ENCODE data around the gene BTG1. TPM values are rescaled to one million over a fixed set of nuclear protein-coding genes. Genes with fewer than 3 reads are reported as not detected.

Gene BTG1
- total RNA-seq, 1 experiment from 2014 or later = 32.7 TPM

- H3K4me2 ChIP-seq (ENCODE audit: insufficient read depth, insufficient read length, low read length) = peak overlapping the region; percentile 90
- Mint-ChIP-seq H3K27ac (peak overlapping the region; percentile 96 to 99 (median 98)), H3K4me1 (peaks cover 45 to 54% of the 10 kb centered on the region in 2 experiments), H3K4me3 (peak overlapping the region; percentile 89 to 98), H3K27me3 (ENCODE audit: low read depth) (no peaks in the 10 kb centered on the region; the same call in 1 of the 2 replicates), H3K9me3 (peaks cover 1 to 5% of the 10 kb centered on the region in 2 experiments; a peak in 3 of 5 replicates), H3K36me3 (ENCODE audit: insufficient read depth in 1 of 3, low read depth in 3 of 3) (peaks cover 20 to 47% (median 36%) of the 10 kb centered on the region in 3 experiments)
- no peak overlapping the region for H2AK5ac ChIP-seq (ENCODE audit: insufficient read length, low read length)
- peak overlapping the region; percentile 90 for H3K14ac ChIP-seq (ENCODE audit: insufficient read depth, low read length)
- no peak overlapping the region for H4K91ac ChIP-seq (ENCODE audit: insufficient read length, low read depth, low read length)
- H3K79me1 ChIP-seq (ENCODE audit: insufficient read depth, low read depth, low read length, poor library complexity, severe bottlenecking) = no peaks in the 10 kb centered on the region
- peaks cover 14% of the 10 kb centered on the region for H3K23me2 ChIP-seq (ENCODE audit: insufficient read length, low read depth, low read length, poor library complexity, severe bottlenecking)
- no peaks in the 10 kb centered on the region for H3K27me3 ChIP-seq (ENCODE audit: insufficient read depth, low read length)
- no peaks in the 10 kb centered on the region for H3K9me3 ChIP-seq (ENCODE audit: control insufficient read depth, low read depth, low read length)
- no peak overlapping the region for H3K23ac ChIP-seq (ENCODE audit: insufficient read length, low read depth, low read length)
- DNase-seq = no peak
- no peak overlapping the region for H2BK15ac ChIP-seq (ENCODE audit: low read depth, low read length)
- no peak overlapping the region for H2AFZ ChIP-seq (ENCODE audit: low read length)
- H4K20me1 ChIP-seq (ENCODE audit: control insufficient read depth, insufficient read depth, insufficient read length) = no peaks in the 10 kb centered on the region
- H3K56ac ChIP-seq (ENCODE audit: insufficient read length, low read depth, low read length) = no peak overlapping the region
- peaks cover 2% of the 10 kb centered on the region for H3K4me1 ChIP-seq (ENCODE audit: insufficient read depth, low read length)
- no peak overlapping the region for H2BK5ac ChIP-seq (ENCODE audit: insufficient read length, low read length)
- TF ChIP-seq CTCF (conservative IDR thresholded peaks at IDR 0.05) = no peak
- WGBS (ENCODE audit: extremely low coverage, insufficient read length, low lambda C conversion rate) = no CpG with 5 or more reads among the region's 28 CpGs
- H3K27ac ChIP-seq (ENCODE audit: insufficient read length, low read depth, low read length) = no peak overlapping the region
- H3T11ph ChIP-seq (ENCODE audit: low read length) = no peak overlapping the region
- no peak overlapping the region for H2BK12ac ChIP-seq (ENCODE audit: insufficient read length, low read depth, low read length)
- H3K4ac ChIP-seq (ENCODE audit: low read depth, low read length) = peak overlapping the region; percentile 13; the same call in 1 of the 2 replicates
- H2BK20ac ChIP-seq (ENCODE audit: low read depth, low read length, poor library complexity, severe bottlenecking) = no peak overlapping the region
- peak overlapping the region; percentile 94 for H3K9ac ChIP-seq (ENCODE audit: extremely low read depth, insufficient read length, low read length)
- no peak overlapping the region for H2BK120ac ChIP-seq (ENCODE audit: low read depth, low read length, poor library complexity, severe bottlenecking)
- H3K18ac ChIP-seq (ENCODE audit: insufficient read length, low read depth, low read length) = peak overlapping the region; percentile 93
- no peak overlapping the region for H4K5ac ChIP-seq (ENCODE audit: insufficient read length, low read depth, low read length)
- H4K8ac ChIP-seq (replicated peaks; ENCODE audit: insufficient read length, low read depth, low read length) = no peak overlapping the region
- peaks cover 27% of the 10 kb centered on the region; the same call in 1 of the 2 replicates for H3K79me2 ChIP-seq (ENCODE audit: insufficient read depth, low read length)
Measured at GRCh38 chr12:92145481-92145730, 240 bp downstream of the BTG1 start.
